ENCODE data around the gene MYO6. TPM values are rescaled to one million over a fixed set of nuclear protein-coding genes. Genes with fewer than 3 reads are reported as not detected.

Gene MYO6
- polyA plus RNA-seq, 4 donors, result 43.7 to 140 (median 106) TPM

- 86 to 95% (median 88%) methylated on average over 5 of the region's 5 CpGs for WGBS, 3 donors
- Histone ChIP-seq H3K27me3 (ENCODE audit: control insufficient read depth in 3 of 3, insufficient read depth in 3 of 3, low read length in 3 of 3) (no peaks in the 10 kb centered on the region), H3K4me1 (ENCODE audit: control insufficient read depth in 3 of 3, insufficient read depth in 2 of 3, low read depth in 1 of 3, low read length in 2 of 3) (no peaks in the 10 kb centered on the region), H3K4me3 (ENCODE audit: low read depth in 1 of 3, low read length in 3 of 3) (no peak overlapping the region), H3K36me3 (ENCODE audit: control insufficient read depth in 3 of 3, insufficient read depth in 2 of 3, low read depth in 1 of 3, low read length in 3 of 3) (peaks cover 0 to 10% (median 3%) of the 10 kb centered on the region in 3 donors), H3K9me3 (ENCODE audit: control insufficient read depth in 2 of 2, insufficient read depth in 1 of 2, low read depth in 1 of 2, low read length in 1 of 2) (no peaks in the 10 kb centered on the region), H3K27ac (ENCODE audit: low read depth in 1 of 3, low read length in 2 of 3) (no peak overlapping the region)
- DNase-seq, result no peak
- no peak for FAIRE-seq
Measured at GRCh38 chr6:75819776-75820487, 70.9 kb downstream of the MYO6 start.

GRCh38 chr6:75824160-75824559, 75.1 kb downstream of the MYO6 start:
- no peaks in the 10 kb centered on the region for H3K4me1 ChIP-seq (ENCODE audit: control insufficient read depth in 3 of 3, insufficient read depth in 2 of 3, low read depth in 1 of 3, low read length in 2 of 3)
- peaks cover 0 to 13% (median 1%) of the 10 kb centered on the region in 3 donors for H3K36me3 ChIP-seq (ENCODE audit: control insufficient read depth in 3 of 3, insufficient read depth in 2 of 3, low read depth in 1 of 3, low read length in 3 of 3)
- FAIRE-seq (no peak), DNase-seq (no peak)
- no peak overlapping the region for H3K4me3 ChIP-seq (ENCODE audit: low read depth in 1 of 3, low read length in 3 of 3)
- H3K9me3 ChIP-seq (ENCODE audit: control insufficient read depth in 2 of 2, insufficient read depth in 1 of 2, low read depth in 1 of 2, low read length in 1 of 2), result no peaks in the 10 kb centered on the region
- no peak overlapping the region for H3K27ac ChIP-seq (ENCODE audit: low read depth in 1 of 3, low read length in 2 of 3)
- no peaks in the 10 kb centered on the region for H3K27me3 ChIP-seq (ENCODE audit: control insufficient read depth in 3 of 3, insufficient read depth in 3 of 3, low read length in 3 of 3)

GRCh38 chr6:75827163-75827562, 78.1 kb downstream of the MYO6 start:
- Histone ChIP-seq H3K27me3 (ENCODE audit: control insufficient read depth in 3 of 3, insufficient read depth in 3 of 3, low read length in 3 of 3) (no peaks in the 10 kb centered on the region), H3K4me1 (ENCODE audit: control insufficient read depth in 3 of 3, insufficient read depth in 2 of 3, low read depth in 1 of 3, low read length in 2 of 3) (no peaks in the 10 kb centered on the region), H3K27ac (ENCODE audit: low read depth in 1 of 3, low read length in 2 of 3) (no peak overlapping the region), H3K4me3 (ENCODE audit: low read depth in 1 of 3, low read length in 3 of 3) (no peak overlapping the region), H3K9me3 (ENCODE audit: control insufficient read depth in 2 of 2, insufficient read depth in 1 of 2, low read depth in 1 of 2, low read length in 1 of 2) (no peaks in the 10 kb centered on the region), H3K36me3 (ENCODE audit: control insufficient read depth in 3 of 3, insufficient read depth in 2 of 3, low read depth in 1 of 3, low read length in 3 of 3) (peaks cover 0 to 14% (median 5%) of the 10 kb centered on the region in 3 donors)
- WGBS, 3 donors, result 92 to 98% (median 97%) methylated on average over 1 of the region's 1 CpG
- FAIRE-seq (no peak), DNase-seq (no peak)

- DNase-seq, result no peak
- H3K36me3 ChIP-seq (ENCODE audit: control insufficient read depth in 3 of 3, insufficient read depth in 2 of 3, low read depth in 1 of 3, low read length in 3 of 3), result peaks cover 0 to 14% (median 6%) of the 10 kb centered on the region in 3 donors
- H3K4me3 ChIP-seq (ENCODE audit: low read depth in 1 of 3, low read length in 3 of 3), result no peak overlapping the region
- H3K4me1 ChIP-seq (ENCODE audit: control insufficient read depth in 3 of 3, insufficient read depth in 2 of 3, low read depth in 1 of 3, low read length in 2 of 3), result no peaks in the 10 kb centered on the region
- no peaks in the 10 kb centered on the region for H3K9me3 ChIP-seq (ENCODE audit: control insufficient read depth in 2 of 2, insufficient read depth in 1 of 2, low read depth in 1 of 2, low read length in 1 of 2)
- FAIRE-seq, result no peak
- H3K27me3 ChIP-seq (ENCODE audit: control insufficient read depth in 3 of 3, insufficient read depth in 3 of 3, low read length in 3 of 3), result no peaks in the 10 kb centered on the region
- H3K27ac ChIP-seq (ENCODE audit: low read depth in 1 of 3, low read length in 2 of 3), result no peak overlapping the region
- WGBS, 3 donors, result 81 to 92% (median 87%) methylated on average over 12 of the region's 12 CpGs
Measured at GRCh38 chr6:75830959-75831885, 82.2 kb downstream of the MYO6 start.

- H3K27me3 ChIP-seq (ENCODE audit: control insufficient read depth in 3 of 3, insufficient read depth in 3 of 3, low read length in 3 of 3), result no peaks in the 10 kb centered on the region
- peaks cover 3 to 27% (median 8%) of the 10 kb centered on the region in 3 donors for H3K36me3 ChIP-seq (ENCODE audit: control insufficient read depth in 3 of 3, insufficient read depth in 2 of 3, low read depth in 1 of 3, low read length in 3 of 3)
- H3K4me1 ChIP-seq (ENCODE audit: control insufficient read depth in 3 of 3, insufficient read depth in 2 of 3, low read depth in 1 of 3, low read length in 2 of 3), result no peaks in the 10 kb centered on the region
- H3K9me3 ChIP-seq (ENCODE audit: control insufficient read depth in 2 of 2, insufficient read depth in 1 of 2, low read depth in 1 of 2, low read length in 1 of 2), result no peaks in the 10 kb centered on the region
- H3K4me3 ChIP-seq (ENCODE audit: low read depth in 1 of 3, low read length in 3 of 3), result no peak overlapping the region
- no peak for FAIRE-seq
- H3K27ac ChIP-seq (ENCODE audit: low read depth in 1 of 3, low read length in 2 of 3), result no peak overlapping the region
- no peak for DNase-seq
Measured at GRCh38 chr6:75834447-75834846, 85.4 kb downstream of the MYO6 start.

GRCh38 chr6:75842191-75842590, 93.2 kb downstream of the MYO6 start:
- Histone ChIP-seq H3K4me3 (ENCODE audit: low read depth in 1 of 3, low read length in 3 of 3) (no peak overlapping the region), H3K36me3 (ENCODE audit: control insufficient read depth in 3 of 3, insufficient read depth in 2 of 3, low read depth in 1 of 3, low read length in 3 of 3) (peaks cover 5 to 23% (median 5%) of the 10 kb centered on the region in 3 donors), H3K9me3 (ENCODE audit: control insufficient read depth in 2 of 2, insufficient read depth in 1 of 2, low read depth in 1 of 2, low read length in 1 of 2) (no peaks in the 10 kb centered on the region), H3K27me3 (ENCODE audit: control insufficient read depth in 3 of 3, insufficient read depth in 3 of 3, low read length in 3 of 3) (no peaks in the 10 kb centered on the region), H3K4me1 (ENCODE audit: control insufficient read depth in 3 of 3, insufficient read depth in 2 of 3, low read depth in 1 of 3, low read length in 2 of 3) (no peaks in the 10 kb centered on the region), H3K27ac (ENCODE audit: low read depth in 1 of 3, low read length in 2 of 3) (no peak overlapping the region)
- no peak for DNase-seq
- 86 to 95% (median 88%) methylated on average over 4 of the region's 4 CpGs for WGBS, 3 donors
- no peak for FAIRE-seq

- Histone ChIP-seq H3K36me3 (ENCODE audit: control insufficient read depth in 3 of 3, insufficient read depth in 2 of 3, low read depth in 1 of 3, low read length in 3 of 3) (peaks cover 5 to 21% (median 5%) of the 10 kb centered on the region in 3 donors), H3K4me1 (ENCODE audit: control insufficient read depth in 3 of 3, insufficient read depth in 2 of 3, low read depth in 1 of 3, low read length in 2 of 3) (no peaks in the 10 kb centered on the region), H3K27ac (ENCODE audit: low read depth in 1 of 3, low read length in 2 of 3) (no peak overlapping the region), H3K4me3 (ENCODE audit: low read depth in 1 of 3, low read length in 3 of 3) (no peak overlapping the region), H3K9me3 (ENCODE audit: control insufficient read depth in 2 of 2, insufficient read depth in 1 of 2, low read depth in 1 of 2, low read length in 1 of 2) (no peaks in the 10 kb centered on the region), H3K27me3 (ENCODE audit: control insufficient read depth in 3 of 3, insufficient read depth in 3 of 3, low read length in 3 of 3) (no peaks in the 10 kb centered on the region)
- WGBS, 3 donors, result 67 to 94% (median 94%) methylated on average over 2 of the region's 2 CpGs
- no peak for FAIRE-seq
- DNase-seq, result no peak
Measured at GRCh38 chr6:75842732-75843131, 93.7 kb downstream of the MYO6 start.

GRCh38 chr6:75843396-75843795, 94.4 kb downstream of the MYO6 start:
- Histone ChIP-seq H3K27me3 (ENCODE audit: control insufficient read depth in 3 of 3, insufficient read depth in 3 of 3, low read length in 3 of 3) (no peaks in the 10 kb centered on the region), H3K27ac (ENCODE audit: low read depth in 1 of 3, low read length in 2 of 3) (no peak overlapping the region), H3K9me3 (ENCODE audit: control insufficient read depth in 2 of 2, insufficient read depth in 1 of 2, low read depth in 1 of 2, low read length in 1 of 2) (no peaks in the 10 kb centered on the region), H3K4me1 (ENCODE audit: control insufficient read depth in 3 of 3, insufficient read depth in 2 of 3, low read depth in 1 of 3, low read length in 2 of 3) (no peaks in the 10 kb centered on the region), H3K36me3 (ENCODE audit: control insufficient read depth in 3 of 3, insufficient read depth in 2 of 3, low read depth in 1 of 3, low read length in 3 of 3) (peaks cover 5 to 17% (median 5%) of the 10 kb centered on the region in 3 donors), H3K4me3 (ENCODE audit: low read depth in 1 of 3, low read length in 3 of 3) (no peak overlapping the region)
- DNase-seq, result no peak
- WGBS, 3 donors, result 71 to 79% (median 74%) methylated on average over 2 of the region's 2 CpGs
- no peak for FAIRE-seq
